ENCODE measurements around the gene CNDP2. TPM values are rescaled to one million over a fixed set of nuclear protein-coding genes. Genes with fewer than 3 reads are reported as not detected.
"Not testable (repeated sequence)": the region's sequence is repeated elsewhere in the genome, so short reads cannot be mapped to it uniquely, and the experiment has no call there.

CNDP2 gene
- total RNA-seq, 1 experiment from 2014 or later, result 40.5 TPM

- Histone ChIP-seq H3K9me3 (replicated peaks) (0 out of 2 replicates have a peak, but pooled peaks cover 5% of the 10 kb centered on the region), H3K4me3 (no peak overlapping the region), H3K27me3 (replicated peaks) (peaks cover 5% of the 10 kb centered on the region; the same call in 1 of the 2 replicates), H3K27ac (no peak overlapping the region), H3K36me3 (no peaks in the 10 kb centered on the region), H3K4me1 (replicated peaks) (peaks cover 20% of the 10 kb centered on the region)
- DNase-seq (ENCODE audit: low read depth in 1 of 2, low spot score in 2 of 2), result no peak
These were observed 54.7 kb downstream of the CNDP2 start for GRCh38 chr18:74550886-74551285.

DNA sequence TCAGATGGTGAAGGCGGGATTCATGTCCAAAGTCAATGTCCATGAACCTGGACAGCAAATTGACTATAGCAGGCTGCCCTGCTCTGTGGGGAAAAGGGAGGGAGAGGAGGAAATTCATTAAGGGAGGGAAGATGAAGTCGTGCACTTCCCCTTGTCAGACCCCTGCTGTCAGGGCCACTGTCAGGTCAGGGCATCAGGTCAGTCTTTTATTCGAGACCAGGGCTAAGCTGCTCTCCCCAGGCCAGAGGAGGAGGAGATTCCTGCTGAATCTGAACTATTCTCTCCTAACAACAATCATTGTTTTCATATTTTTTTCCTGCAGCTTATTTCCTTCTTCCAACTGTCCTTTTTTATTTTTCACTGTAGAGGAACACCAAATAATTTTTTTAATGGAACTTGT lies 55.3 kb downstream of the CNDP2 start:
- Histone ChIP-seq H3K9me3 (replicated peaks) (0 out of 2 replicates have a peak, but pooled peaks cover 5% of the 10 kb centered on the region), H3K36me3 (no peaks in the 10 kb centered on the region), H3K27ac (no peak overlapping the region), H3K27me3 (replicated peaks) (peaks cover 5% of the 10 kb centered on the region; the same call in 1 of the 2 replicates), H3K4me1 (replicated peaks) (peaks cover 14% of the 10 kb centered on the region), H3K4me3 (no peak overlapping the region)
- DNase-seq (ENCODE audit: low read depth in 1 of 2, low spot score in 2 of 2), result no peak

DNA sequence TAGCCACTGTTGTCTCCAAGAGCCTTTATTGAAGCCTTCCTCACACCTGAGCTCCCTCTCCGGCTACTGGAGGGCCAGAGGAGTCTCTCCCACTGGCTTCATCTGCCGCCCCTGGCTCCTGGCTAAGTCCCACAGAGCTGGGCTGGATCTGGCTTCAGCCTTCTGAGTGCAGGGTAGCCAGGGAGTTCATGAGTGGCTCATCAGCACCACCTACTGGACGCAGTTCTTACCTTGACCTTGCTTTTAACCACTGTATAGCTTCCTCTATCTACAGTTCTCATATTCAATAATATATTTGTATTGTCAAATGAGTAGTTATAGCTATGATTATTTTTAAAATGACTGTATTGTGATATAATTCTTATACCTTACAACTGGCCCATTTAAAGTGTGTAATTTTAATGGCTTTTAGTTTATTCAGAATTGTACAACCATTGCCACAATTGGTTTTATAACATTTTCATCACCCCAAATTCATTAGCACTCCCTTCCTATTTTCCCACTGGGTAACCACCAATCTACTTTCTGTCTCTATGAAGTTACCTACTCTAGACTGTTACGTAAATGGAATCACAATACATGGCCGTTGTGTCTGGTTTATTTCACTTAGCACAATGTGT lies 55.9 kb downstream of the CNDP2 start:
- Histone ChIP-seq H3K4me1 (replicated peaks) (peaks cover 8% of the 10 kb centered on the region), H3K27ac (no peak overlapping the region), H3K4me3 (no peak overlapping the region), H3K36me3 (no peaks in the 10 kb centered on the region), H3K27me3 (replicated peaks) (peaks cover 5% of the 10 kb centered on the region; the same call in 1 of the 2 replicates), H3K9me3 (replicated peaks) (0 out of 2 replicates have a peak, but pooled peaks cover 5% of the 10 kb centered on the region)
- peak; percentile 49 to 75 for DNase-seq (ENCODE audit: low read depth in 1 of 2, low spot score in 2 of 2)

GRCh38 chr18:74556126-74556525 lies 60.0 kb downstream of the CNDP2 start:
- DNase-seq (ENCODE audit: low read depth in 1 of 2, low spot score in 2 of 2), result no peak
- H3K4me3 ChIP-seq, result no peak overlapping the region
- H3K36me3 ChIP-seq, result no peaks in the 10 kb centered on the region
- H3K27me3 ChIP-seq (replicated peaks), result peaks cover 5% of the 10 kb centered on the region; the same call in 1 of the 2 replicates
- no peak overlapping the region for H3K27ac ChIP-seq
- no peaks in the 10 kb centered on the region for H3K4me1 ChIP-seq (replicated peaks)
- H3K9me3 ChIP-seq (replicated peaks), result no peaks in the 10 kb centered on the region

DNA sequence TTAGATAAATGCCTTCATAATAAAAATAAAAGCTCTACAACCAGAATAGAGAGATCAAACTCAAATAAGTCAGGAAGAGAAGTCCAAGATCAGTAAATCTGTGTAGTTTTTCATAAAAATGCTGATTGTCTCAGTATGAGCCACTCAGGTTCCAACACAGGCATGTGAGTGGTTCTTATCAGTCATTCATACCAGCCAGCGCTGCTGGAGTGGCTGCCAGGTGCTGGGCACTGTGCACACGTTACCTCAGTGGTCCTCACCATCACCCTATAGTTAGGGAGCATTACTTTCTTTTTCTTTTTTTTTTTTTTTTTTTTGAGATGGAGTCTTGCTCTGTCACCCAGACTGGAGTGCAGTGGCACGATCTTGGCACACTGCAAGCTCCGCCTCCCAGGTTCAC lies 61.9 kb downstream of the CNDP2 start:
- Histone ChIP-seq H3K27ac (no peak overlapping the region), H3K4me1 (replicated peaks) (no peaks in the 10 kb centered on the region), H3K36me3 (no peaks in the 10 kb centered on the region), H3K4me3 (no peak overlapping the region), H3K27me3 (replicated peaks) (peaks cover 5% of the 10 kb centered on the region; the same call in 1 of the 2 replicates), H3K9me3 (replicated peaks) (no peaks in the 10 kb centered on the region)
- DNase-seq (ENCODE audit: low read depth in 1 of 2, low spot score in 2 of 2), result no peak

DNA sequence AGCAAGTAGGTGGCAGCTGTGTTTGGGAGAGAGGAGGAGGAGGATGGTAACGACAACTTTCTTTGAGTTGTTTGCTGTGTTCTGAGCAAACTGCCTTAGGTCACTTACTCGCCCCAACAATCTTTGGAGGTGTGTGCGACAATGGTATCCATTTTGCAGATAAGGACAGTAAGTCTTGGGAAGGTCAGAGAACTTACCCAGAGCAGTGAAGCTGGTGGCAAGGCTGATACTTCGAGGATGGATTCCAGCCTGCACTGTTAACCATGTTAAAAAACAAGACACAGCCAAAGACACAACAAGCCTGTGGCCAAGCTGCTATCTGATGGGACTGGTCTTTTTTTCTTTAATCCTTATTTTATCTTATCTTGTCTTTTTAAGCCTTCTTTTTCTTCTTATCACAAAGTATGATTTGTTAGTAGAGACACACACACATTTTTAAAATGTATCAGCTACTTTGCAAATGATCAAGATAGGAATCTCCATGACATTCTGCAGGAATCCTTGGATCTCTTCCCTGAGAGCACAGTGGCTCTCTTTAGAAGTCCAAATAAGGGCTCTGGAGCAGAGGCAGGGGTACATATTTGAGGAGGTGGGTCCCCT lies 66.1 kb downstream of the CNDP2 start:
- Histone ChIP-seq H3K9me3 (replicated peaks) (no peaks in the 10 kb centered on the region), H3K27me3 (replicated peaks) (no peaks in the 10 kb centered on the region), H3K4me3 (no peak overlapping the region), H3K27ac (no peak overlapping the region), H3K4me1 (replicated peaks) (no peaks in the 10 kb centered on the region), H3K36me3 (no peaks in the 10 kb centered on the region)
- no peak for DNase-seq (ENCODE audit: low read depth in 1 of 2, low spot score in 2 of 2)

DNA sequence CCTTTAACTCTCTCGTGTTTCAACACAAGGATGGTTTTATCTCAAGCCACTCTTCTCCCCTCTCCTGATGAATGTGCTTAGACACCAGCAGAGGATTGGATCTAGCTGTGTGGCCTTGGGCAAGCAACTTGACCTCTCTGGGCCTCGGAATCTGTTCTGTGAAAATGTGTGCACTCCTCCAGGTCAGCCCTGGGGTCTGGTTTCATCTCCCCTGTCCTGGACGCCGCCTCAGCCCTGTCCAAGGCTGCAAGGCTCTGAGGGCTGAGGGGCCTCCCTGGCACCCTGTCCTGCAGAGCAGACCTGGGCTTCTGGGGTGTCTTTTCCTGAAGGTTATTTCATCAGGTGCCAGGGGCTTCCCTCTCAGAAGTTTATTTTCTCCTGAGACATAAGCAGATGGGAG lies 66.6 kb downstream of the CNDP2 start:
- Histone ChIP-seq H3K36me3 (no peaks in the 10 kb centered on the region), H3K4me3 (no peak overlapping the region), H3K9me3 (replicated peaks) (no peaks in the 10 kb centered on the region), H3K27me3 (replicated peaks) (no peaks in the 10 kb centered on the region), H3K27ac (no peak overlapping the region), H3K4me1 (replicated peaks) (no peaks in the 10 kb centered on the region)
- DNase-seq (ENCODE audit: low read depth in 1 of 2, low spot score in 2 of 2), result no peak

DNA sequence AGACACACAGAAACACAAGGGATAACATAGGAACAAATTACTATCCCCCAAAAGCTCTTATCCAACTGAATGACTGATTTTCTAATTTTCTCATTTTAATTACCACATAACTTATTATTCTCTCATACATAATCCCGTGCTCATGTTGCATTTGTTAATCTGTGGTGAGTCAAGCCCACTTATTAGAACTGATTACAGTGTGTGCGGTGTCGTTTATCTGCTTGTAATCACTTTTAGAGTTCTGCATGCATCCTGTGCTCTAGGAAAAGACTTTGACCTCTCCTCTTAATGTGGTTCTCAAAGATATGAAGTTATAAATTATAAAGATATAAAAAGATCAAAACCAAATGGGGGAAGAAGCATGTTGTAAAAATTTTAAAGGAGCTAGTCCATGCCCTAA lies 67.8 kb downstream of the CNDP2 start:
- no peaks in the 10 kb centered on the region for H3K36me3 ChIP-seq
- DNase-seq (ENCODE audit: low read depth in 1 of 2, low spot score in 2 of 2), result no peak
- no peaks in the 10 kb centered on the region for H3K9me3 ChIP-seq (replicated peaks)
- no peak overlapping the region for H3K27ac ChIP-seq
- no peaks in the 10 kb centered on the region for H3K27me3 ChIP-seq (replicated peaks)
- H3K4me3 ChIP-seq, result no peak overlapping the region
- H3K4me1 ChIP-seq (replicated peaks), result no peaks in the 10 kb centered on the region

- DNase-seq (ENCODE audit: low read depth in 1 of 2, low spot score in 2 of 2); H3K4me1 ChIP-seq (replicated peaks); H3K4me3 ChIP-seq; H3K27me3 ChIP-seq (replicated peaks); H3K36me3 ChIP-seq; H3K27ac ChIP-seq; H3K9me3 ChIP-seq (replicated peaks): not testable (repeated sequence)
These were observed 69.0 kb downstream of the CNDP2 start for GRCh38 chr18:74565164-74565563.

DNA sequence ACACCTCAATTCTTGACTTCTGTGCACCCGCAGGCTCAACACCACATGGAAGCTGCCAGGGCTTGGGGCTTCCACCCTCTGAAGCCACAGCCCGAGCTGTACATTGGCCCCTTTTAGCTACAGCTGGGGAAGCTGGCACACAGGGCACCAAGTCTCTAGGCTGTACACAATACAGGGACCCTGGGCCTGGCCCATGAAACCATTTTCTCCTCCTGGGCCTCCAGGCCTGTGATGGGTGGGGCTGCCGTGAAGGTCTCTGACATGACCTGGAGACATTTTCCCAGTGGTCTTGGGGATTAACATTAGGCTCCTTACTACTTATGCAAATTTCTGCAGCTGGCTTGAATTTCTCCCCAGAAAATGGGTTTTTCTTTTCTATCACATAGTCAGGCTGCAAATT lies 69.8 kb downstream of the CNDP2 start:
- H3K4me1 ChIP-seq (replicated peaks); H3K36me3 ChIP-seq; H3K27me3 ChIP-seq (replicated peaks); H3K27ac ChIP-seq; H3K4me3 ChIP-seq; H3K9me3 ChIP-seq (replicated peaks); DNase-seq (ENCODE audit: low read depth in 1 of 2, low spot score in 2 of 2): not testable (repeated sequence)

- DNase-seq (ENCODE audit: low read depth in 1 of 2, low spot score in 2 of 2), result no peak
- Histone ChIP-seq H3K9me3 (replicated peaks) (no peaks in the 10 kb centered on the region), H3K4me3 (no peak overlapping the region), H3K27ac (no peak overlapping the region), H3K36me3 (no peaks in the 10 kb centered on the region), H3K4me1 (replicated peaks) (no peaks in the 10 kb centered on the region), H3K27me3 (replicated peaks) (no peaks in the 10 kb centered on the region)
These were observed 71.7 kb downstream of the CNDP2 start for GRCh38 chr18:74567822-74568221.

GRCh38 chr18:74569401-74569800 lies 73.2 kb downstream of the CNDP2 start:
- H3K36me3 ChIP-seq, result no peaks in the 10 kb centered on the region

DNA sequence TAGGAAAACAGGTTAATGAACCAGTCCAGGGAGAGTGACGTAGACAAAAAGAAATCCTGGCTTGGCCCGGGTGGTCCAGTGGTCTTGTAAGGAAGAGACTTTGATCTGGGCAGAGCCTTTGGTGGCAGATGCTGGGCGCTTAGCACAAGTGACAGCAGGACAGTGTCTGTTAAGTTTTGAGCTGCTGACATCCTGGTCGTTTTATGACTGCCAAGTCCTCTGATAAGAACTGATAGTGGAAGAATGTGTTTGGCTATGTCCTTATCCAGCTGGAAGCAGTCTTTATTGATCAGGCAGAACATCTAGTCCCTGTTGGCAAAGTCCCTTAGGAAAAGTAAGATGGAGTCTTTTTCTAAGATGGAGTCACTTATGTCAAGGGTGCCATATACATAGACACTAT lies 74.1 kb downstream of the CNDP2 start:
- H3K4me1 ChIP-seq (replicated peaks), result no peaks in the 10 kb centered on the region

More at GRCh38 chr18:74569401-74569800, 73.2 kb downstream of the CNDP2 start:
- DNase-seq (ENCODE audit: low read depth in 1 of 2, low spot score in 2 of 2), result no peak
- Histone ChIP-seq H3K9me3 (replicated peaks) (no peaks in the 10 kb centered on the region), H3K27me3 (replicated peaks) (no peaks in the 10 kb centered on the region), H3K4me1 (replicated peaks) (no peaks in the 10 kb centered on the region), H3K27ac (no peak overlapping the region), H3K4me3 (no peak overlapping the region)

GRCh38 chr18:74571895-74572680 lies 75.9 kb downstream of the CNDP2 start:
- Histone ChIP-seq H3K27me3 (replicated peaks) (no peaks in the 10 kb centered on the region), H3K27ac (no peak overlapping the region), H3K9me3 (replicated peaks) (no peaks in the 10 kb centered on the region), H3K4me3 (no peak overlapping the region), H3K36me3 (no peaks in the 10 kb centered on the region), H3K4me1 (replicated peaks) (no peaks in the 10 kb centered on the region)
- no peak for DNase-seq (ENCODE audit: low read depth in 1 of 2, low spot score in 2 of 2)

More for the DNA sequence above, 74.1 kb downstream of the CNDP2 start:
- Histone ChIP-seq H3K4me3 (no peak overlapping the region), H3K27ac (no peak overlapping the region), H3K36me3 (no peaks in the 10 kb centered on the region), H3K27me3 (replicated peaks) (no peaks in the 10 kb centered on the region), H3K9me3 (replicated peaks) (no peaks in the 10 kb centered on the region)
- DNase-seq (ENCODE audit: low read depth in 1 of 2, low spot score in 2 of 2), result no peak
